GM20000 (cell line): ENCODE results near the gene GRXCR1.

Source experiments
- DNase-seq: peaks from one replicate; pipeline ENCODE4 v3.0.0; 2012; ENCODE audit warnings: low spot score
- CTCF ChIP-seq: IDR thresholded peaks from 2 replicates; pipeline ENCODE4 v1.5.1; 2012; ENCODE audit warnings: mild to moderate bottlenecking, control low read depth; ENCODE audit errors: extremely low read depth, missing control alignments

The GRXCR1 gene

GRCh38 chr4:42925921-42926320 lies 33.4 kb downstream of the GRXCR1 start:
- TF ChIP-seq CTCF, result no peak
- DNase-seq, result no peak

DNA sequence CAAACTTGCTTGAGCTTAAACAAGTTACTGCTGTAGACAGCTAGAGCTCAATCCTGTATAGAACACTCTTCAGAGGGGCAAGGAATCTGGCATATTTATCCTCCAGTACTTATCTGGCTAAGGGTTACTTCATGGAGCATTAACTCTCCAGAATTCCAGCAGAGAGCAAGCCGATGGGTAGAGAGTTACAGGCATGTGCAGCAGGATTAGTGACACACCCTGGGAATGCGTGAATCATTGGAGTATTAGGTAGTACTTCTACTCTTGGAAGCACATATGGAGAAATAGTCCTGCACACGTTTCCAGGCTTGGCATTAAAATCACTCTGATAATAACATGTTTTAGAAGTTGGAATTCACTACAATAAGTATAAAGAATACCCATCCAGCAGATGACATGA lies 35.4 kb downstream of the GRXCR1 start:
- DNase-seq, result no peak
- TF ChIP-seq CTCF, result no peak

DNA sequence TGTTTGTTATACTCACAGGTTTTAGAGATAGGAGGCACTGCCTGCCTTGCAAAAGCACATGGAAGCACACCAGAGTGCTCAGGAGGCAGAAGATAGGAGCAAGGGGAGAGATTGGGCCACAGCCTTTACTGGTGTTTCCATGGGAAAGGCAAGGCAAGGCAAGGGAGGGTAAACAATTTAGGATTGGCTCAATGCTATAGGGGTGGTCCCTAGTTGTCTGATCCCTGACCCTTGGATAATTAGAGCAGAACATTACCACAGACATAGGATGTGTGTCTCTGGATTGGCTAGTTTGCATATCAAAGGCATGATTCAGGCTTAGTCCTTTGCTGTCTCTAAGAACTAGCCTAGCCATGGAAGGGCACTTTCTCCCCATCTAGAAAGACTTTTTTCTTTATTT lies 36.1 kb downstream of the GRXCR1 start:
- no peak for DNase-seq
- no peak for TF ChIP-seq CTCF

- TF ChIP-seq CTCF, result no peak
- no peak for DNase-seq
Observed at GRCh38 chr4:42942216-42942615, 49.7 kb downstream of the GRXCR1 start.

- TF ChIP-seq CTCF, result no peak
- DNase-seq, result no peak
Observed at GRCh38 chr4:42945874-42946273, 53.4 kb downstream of the GRXCR1 start.

- DNase-seq, result no peak
- no peak for TF ChIP-seq CTCF
Observed at GRCh38 chr4:42953321-42953720, 60.8 kb downstream of the GRXCR1 start.

DNA sequence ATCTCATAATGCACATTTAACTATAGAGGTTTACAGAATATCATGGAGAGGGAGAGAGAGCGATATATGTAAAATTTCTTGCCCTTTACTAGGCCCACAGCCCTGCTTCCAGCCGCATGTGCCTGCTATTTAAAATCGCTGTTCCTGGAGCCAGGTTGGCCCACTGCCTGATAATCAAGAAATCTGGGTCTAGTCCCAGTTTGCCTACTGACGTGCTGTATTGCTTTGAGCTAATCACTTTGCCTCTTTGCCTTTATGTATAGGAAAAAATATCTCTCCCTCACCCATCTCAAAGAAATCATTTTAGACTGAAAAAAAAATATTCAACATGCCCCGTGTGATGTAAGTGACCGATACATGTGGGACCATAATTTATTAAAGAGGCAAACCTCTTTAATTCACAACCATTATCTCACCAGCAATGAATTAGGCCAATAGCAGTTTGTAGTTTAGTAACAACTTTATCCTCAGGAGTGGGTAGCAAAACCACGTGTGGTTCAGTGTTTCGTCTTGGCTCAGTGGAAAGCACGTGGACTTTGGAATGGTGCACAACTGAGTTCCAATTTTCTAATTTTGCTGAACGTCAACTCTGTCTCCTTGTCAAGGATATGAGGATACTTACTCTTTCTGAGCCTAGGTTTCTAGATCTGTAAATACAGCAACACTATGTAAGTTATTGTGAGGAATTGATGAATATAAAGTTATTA lies 62.6 kb downstream of the GRXCR1 start:
- no peak for TF ChIP-seq CTCF
- no peak for DNase-seq
